ENCODE results near the gene KRT31.
"Not testable (repeated sequence)": the region's sequence is repeated elsewhere in the genome, so short reads cannot be mapped to it uniquely, and the experiment has no call there.

The KRT31 gene

GRCh38 chr17:41390411-41390938 lies 6.9 kb downstream of the KRT31 start:
- CTCF ChIA-PET: interaction anchor here (0.6 to 1.6 kb wide), 3 partner anchors 14 to 338 kb away, joined by 3 read pairs; no protein-coding TSS in a partner anchor
- POLR2A ChIA-PET: interaction anchor here (0.6 kb wide), 1 partner anchor 209 kb away, joined by 3 read pairs; no protein-coding TSS in a partner anchor
- no peak for TF ChIP-seq CTCF (IDR thresholded peaks at IDR 0.05; ENCODE audit: insufficient read depth, low read length, missing control alignments)
- no peak for DNase-seq (ENCODE audit: low read depth, low spot score)
- H3K4me3 ChIP-seq (ENCODE audit: low read depth, low read length): no peak overlapping the region

- no peak overlapping the region for H3K4me3 ChIP-seq (ENCODE audit: low read depth, low read length)
- CTCF ChIA-PET: no interaction called here
- TF ChIP-seq CTCF (IDR thresholded peaks at IDR 0.05; ENCODE audit: insufficient read depth, low read length, missing control alignments): no peak
- DNase-seq (ENCODE audit: low read depth, low spot score): no peak
- POLR2A ChIA-PET: no interaction called here
Measured at GRCh38 chr17:41387670-41388069, 9.7 kb downstream of the KRT31 start.

DNA sequence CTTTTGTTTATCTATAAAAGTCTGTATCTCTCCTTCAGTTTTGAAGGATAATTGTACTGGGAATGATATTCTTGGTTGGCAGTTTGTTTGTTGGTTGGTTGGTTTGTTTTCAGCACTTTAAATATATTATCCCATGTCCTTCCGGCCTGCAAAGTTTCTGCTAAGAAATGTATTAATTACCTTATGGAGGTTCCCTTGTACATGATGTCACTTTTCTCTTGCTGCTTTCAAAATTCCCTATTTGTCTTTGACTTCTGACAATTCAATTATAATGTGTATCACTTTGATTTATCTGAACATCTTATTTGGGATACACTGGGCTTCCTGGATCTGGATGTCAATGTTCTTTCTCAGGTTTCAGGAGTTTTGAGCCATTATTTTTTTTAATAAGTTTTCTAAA lies 11.2 kb downstream of the KRT31 start:
- DNase-seq (ENCODE audit: low read depth, low spot score): no peak
- ChIA-PET CTCF (interaction anchor here (1.2 to 1.7 kb wide), 2 partner anchors 162 to 262 kb away, joined by 3 to 5 read pairs; no protein-coding TSS in a partner anchor), POLR2A (no interaction called here)
- H3K4me3 ChIP-seq (ENCODE audit: low read depth, low read length): no peak overlapping the region
- TF ChIP-seq CTCF (IDR thresholded peaks at IDR 0.05; ENCODE audit: insufficient read depth, low read length, missing control alignments): no peak

GRCh38 chr17:41383690-41384089 lies 13.7 kb downstream of the KRT31 start:
- no peak for DNase-seq (ENCODE audit: low read depth, low spot score)
- no peak overlapping the region for H3K4me3 ChIP-seq (ENCODE audit: low read depth, low read length)
- TF ChIP-seq CTCF (IDR thresholded peaks at IDR 0.05; ENCODE audit: insufficient read depth, low read length, missing control alignments): no peak
- POLR2A ChIA-PET: no interaction called here
- CTCF ChIA-PET: interaction anchor here (1.4 kb wide), 1 partner anchor 265 kb away, joined by 4 read pairs; no protein-coding TSS in a partner anchor

DNA sequence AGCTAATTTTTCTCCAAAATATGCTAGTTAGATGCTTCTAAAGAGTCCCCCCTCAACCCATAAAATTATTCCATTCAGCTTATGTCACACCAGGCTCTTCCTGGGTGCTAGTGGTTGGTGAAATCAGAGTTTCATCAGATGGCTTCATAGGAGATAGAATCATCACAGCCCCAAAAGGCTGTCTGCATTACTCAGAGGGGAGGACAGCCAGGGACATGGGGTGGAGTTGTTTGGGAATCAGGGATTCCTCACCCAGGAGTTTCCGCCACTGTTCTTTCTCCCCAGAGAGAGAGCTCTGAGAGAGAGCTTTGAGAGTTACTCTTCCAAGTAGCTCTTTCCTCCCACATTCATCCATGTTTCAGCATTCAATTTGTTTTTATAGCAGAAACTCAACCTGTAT lies 15.0 kb downstream of the KRT31 start:
- TF ChIP-seq CTCF (IDR thresholded peaks at IDR 0.05; ENCODE audit: insufficient read depth, low read length, missing control alignments): no peak
- no peak overlapping the region for H3K4me3 ChIP-seq (ENCODE audit: low read depth, low read length)
- no peak for DNase-seq (ENCODE audit: low read depth, low spot score)
- POLR2A ChIA-PET: interaction anchor here (1.2 kb wide), 1 partner anchor 22 kb away, joined by 5 read pairs; no protein-coding TSS in a partner anchor
- CTCF ChIA-PET: interaction anchor here (0.9 to 1.9 kb wide), 7 partner anchors 10 to 280 kb away, joined by 3 to 6 read pairs (median 4); no protein-coding TSS in a partner anchor

DNA sequence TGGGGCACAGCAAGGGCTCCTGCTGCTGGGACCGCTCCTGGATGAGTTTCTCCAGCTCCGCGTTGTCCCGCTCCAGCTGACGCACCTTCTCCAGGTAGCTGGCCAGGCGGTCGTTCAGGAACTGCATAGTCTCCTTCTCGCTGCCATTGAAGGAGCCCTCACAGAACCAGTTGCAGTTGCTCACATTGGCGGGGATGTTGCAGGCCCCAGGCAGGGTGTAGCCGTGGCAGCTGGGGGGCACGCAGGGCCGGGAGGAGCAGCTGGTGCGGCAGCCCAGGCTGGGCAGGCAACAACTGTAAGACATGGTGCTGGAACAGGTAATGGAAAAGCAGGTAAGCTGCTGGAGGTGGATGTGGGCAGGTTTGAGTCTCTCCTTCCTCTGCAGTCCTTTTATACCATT lies 15.5 kb downstream of the KRT31 start, which contains the start of gene KRT34:
KRT34 (minus strand) TSS at position 364 of the 400 bp plus-strand sequence; CDS start at position 304, 60 bp downstream.
- DNase-seq (ENCODE audit: low read depth, low spot score); H3K4me3 ChIP-seq (ENCODE audit: low read depth, low read length): not testable (repeated sequence)
- POLR2A ChIA-PET: interaction anchor here (1.2 kb wide), 1 partner anchor 22 kb away, joined by 5 read pairs; no protein-coding TSS in a partner anchor
- CTCF ChIA-PET: interaction anchor here (0.9 to 1.9 kb wide), 7 partner anchors 10 to 281 kb away, joined by 3 to 6 read pairs (median 3); no protein-coding TSS in a partner anchor

DNA sequence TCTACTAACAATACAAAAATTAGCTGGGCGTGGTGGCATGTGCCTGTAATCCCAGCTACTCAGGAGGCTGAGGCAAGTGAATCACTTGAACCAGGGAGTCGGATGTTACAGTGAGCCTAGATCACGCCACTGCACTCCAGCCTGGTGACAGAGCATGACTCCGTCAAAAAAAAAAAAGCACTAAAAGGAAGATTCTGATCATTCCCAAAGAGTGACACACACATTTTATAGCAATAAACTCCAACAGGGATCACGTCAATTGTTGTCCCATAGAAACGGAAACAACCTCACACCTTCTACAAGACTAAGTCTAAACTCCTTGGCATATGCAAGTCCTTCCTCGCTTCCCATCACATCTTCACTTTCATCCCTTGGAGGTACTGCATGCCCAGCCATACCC lies 17.3 kb downstream of the KRT31 start:
- CTCF ChIA-PET: interaction anchor here (0.9 to 1.6 kb wide), 4 partner anchors 20 to 467 kb away, joined by 3 to 6 read pairs (median 4); no protein-coding TSS in a partner anchor
- H3K4me3 ChIP-seq (ENCODE audit: low read depth, low read length): not testable (repeated sequence)
- DNase-seq (ENCODE audit: low read depth, low spot score): peak; percentile 74
- POLR2A ChIA-PET: interaction anchor here (0.7 to 1.2 kb wide), 3 partner anchors 24 to 571 kb away, joined by 3 to 6 read pairs (median 3); no protein-coding TSS in a partner anchor
